IMR-90 (cell line): ENCODE results near the gene PLRG1. TPM values are rescaled to one million over a fixed set of nuclear protein-coding genes. Genes with fewer than 3 reads are reported as not detected.
A peak's percentile ranks its signal among the peaks of the same experiment; 100 is the strongest.

Source experiments
- ATAC-seq: fragments of 200-7000 bp; cut with Tn5 transposase; 2 replicates; pipeline ENCODE4 v1.9.1; 2020; ENCODE audit warnings: low read depth, mild to moderate bottlenecking, moderate library complexity
- Bru-seq: library from RNA; stranded (reverse); fragments of 400-500 nt; gene quantifications from one replicate; lab custom pipeline; 2021; lab: Mats Ljungman, UMichigan
- BruChase-seq, 2 experiments: library from RNA; stranded (reverse); fragments of 400-500 nt; gene quantifications; one replicate each; lab custom pipeline; 2021; lab: Mats Ljungman, UMichigan
- BruUV-seq: library from RNA; stranded (reverse); fragments of 400-500 nt; replicated peaks from 2 replicates; lab custom pipeline; 2021; lab: Mats Ljungman, UMichigan
- CTCF ChIA-PET: fragments of 300-600 bp; formaldehyde crosslinking; extraction: SDS; loops from one replicate; lab custom pipeline; 2021; ENCODE audit warnings: antibody characterized with exemption; lab: Yijun Ruan, JAX
- POLR2A ChIA-PET: fragments of 300-600 bp; sonication (Branson Sonifier 250); formaldehyde crosslinking; loops from one replicate; lab custom pipeline; 2022; ENCODE audit warnings: antibody characterized with exemption; ENCODE audit not compliant: unreplicated experiment; lab: Charles Lee
- DNase-seq: peaks from one replicate; pipeline ENCODE4 v3.0.0; 2013
- H2AFZ ChIP-seq: replicated peaks from 2 replicates; pipeline ENCODE3; 2013; ENCODE audit warnings: low read length, mild to moderate bottlenecking; ENCODE audit not compliant: poor library complexity
- H2AK5ac ChIP-seq: 2 replicates; pipeline ENCODE4 v1.6.1; 2013; ENCODE audit warnings: low read depth, low read length, inconsistent platforms
- H2AK9ac ChIP-seq: replicated peaks from 2 replicates; pipeline ENCODE3; 2013; ENCODE audit warnings: mild to moderate bottlenecking, low read depth, low read length, moderate library complexity; ENCODE audit not compliant: poor library complexity
- H2BK120ac ChIP-seq: 2 replicates; pipeline ENCODE4 v1.6.1; 2013; ENCODE audit warnings: low read depth, low read length, inconsistent platforms
- H2BK15ac ChIP-seq: 3 replicates; pipeline ENCODE4 v1.6.1; 2013; ENCODE audit warnings: low read depth, low read length, inconsistent platforms
- H2BK20ac ChIP-seq: 2 replicates; pipeline ENCODE4 v1.6.1; 2013; ENCODE audit warnings: low read depth, mild to moderate bottlenecking, inconsistent platforms, low read length, moderate library complexity
- H2BK5ac ChIP-seq: 2 replicates; pipeline ENCODE4 v1.6.1; 2013; ENCODE audit warnings: mild to moderate bottlenecking, low read depth, low read length, inconsistent platforms; ENCODE audit not compliant: poor library complexity, severe bottlenecking
- H3K14ac ChIP-seq: replicated peaks from 2 replicates; pipeline ENCODE4 v1.6.1; 2013; ENCODE audit warnings: low read depth, low read length, inconsistent platforms
- H3K18ac ChIP-seq: 2 replicates; pipeline ENCODE4 v1.6.1; 2013; ENCODE audit warnings: low read depth, low read length, control low read depth
- H3K23ac ChIP-seq: 2 replicates; pipeline ENCODE4 v1.6.1; 2013; ENCODE audit warnings: low read depth, low read length, inconsistent platforms
- H3K27ac ChIP-seq: 2 replicates; pipeline ENCODE4 v1.5.1; 2013; ENCODE audit warnings: mild to moderate bottlenecking, control low read depth, low read length; ENCODE audit not compliant: insufficient read depth
- H3K27me3 ChIP-seq: 2 replicates; pipeline ENCODE4 v1.6.1; 2013; ENCODE audit warnings: low read length; ENCODE audit not compliant: control insufficient read depth, insufficient read depth
- H3K36me3 ChIP-seq: 2 replicates; pipeline ENCODE4 v1.6.1; 2013; ENCODE audit warnings: low read length, mixed read lengths; ENCODE audit not compliant: control insufficient read depth, insufficient read depth
- H3K4ac ChIP-seq: 2 replicates; pipeline ENCODE4 v1.6.1; 2013; ENCODE audit warnings: low read depth, low read length, inconsistent platforms
- H3K4me1 ChIP-seq: 2 replicates; pipeline ENCODE4 v1.6.1; 2013; ENCODE audit warnings: low read length, mixed read lengths; ENCODE audit not compliant: control insufficient read depth, insufficient read depth
- H3K4me2 ChIP-seq: 2 replicates; pipeline ENCODE4 v1.6.1; 2013; ENCODE audit warnings: low read depth, mild to moderate bottlenecking, control low read depth, low read length, moderate library complexity
- H3K4me3 ChIP-seq: 2 replicates; pipeline ENCODE4 v1.5.1; 2013; ENCODE audit warnings: low read depth, mild to moderate bottlenecking, control low read depth, low read length, moderate library complexity; ENCODE audit not compliant: insufficient read depth
- H3K56ac ChIP-seq: 2 replicates; pipeline ENCODE4 v1.6.1; 2013; ENCODE audit warnings: low read length, inconsistent platforms; ENCODE audit not compliant: insufficient read depth; ENCODE audit errors: extremely low read depth
- H3K79me1 ChIP-seq, 2 experiments: 2 replicates each; pipeline ENCODE4 v1.6.1; 2013; ENCODE audit warnings: low read length in 2 of 2, inconsistent platforms in 1 of 2, low read depth in 1 of 2
- H3K9ac ChIP-seq: 2 replicates; pipeline ENCODE4 v1.6.1; 2013; ENCODE audit warnings: low read depth, low read length, control low read depth
- H3K9me1 ChIP-seq: 2 replicates; pipeline ENCODE4 v1.6.1; 2013; ENCODE audit warnings: low read length, inconsistent platforms; ENCODE audit not compliant: insufficient read depth
- H3K9me3 ChIP-seq: 2 replicates; pipeline ENCODE4 v1.6.1; 2013; ENCODE audit warnings: low read length; ENCODE audit not compliant: control insufficient read depth, insufficient read depth
- H4K20me1 ChIP-seq: 2 replicates; pipeline ENCODE4 v1.6.1; 2013; ENCODE audit warnings: low read length, inconsistent platforms; ENCODE audit not compliant: insufficient read depth
- H4K5ac ChIP-seq: 2 replicates; pipeline ENCODE4 v1.6.1; 2013; ENCODE audit warnings: mild to moderate bottlenecking, low read depth, low read length, control low read depth
- H4K8ac ChIP-seq, 2 experiments: 2 replicates each; pipeline ENCODE4 v1.6.1; 2013; ENCODE audit warnings: low read depth in 2 of 2, low read length in 2 of 2, control low read depth in 1 of 2, inconsistent platforms in 1 of 2
- H4K91ac ChIP-seq: 2 replicates; pipeline ENCODE4 v1.6.1; 2013; ENCODE audit warnings: low read depth, low read length, inconsistent platforms; ENCODE audit not compliant: insufficient read depth
- BHLHE40 ChIP-seq: fragments of 150-350 bp; IDR thresholded peaks from 2 replicates; pipeline ENCODE4 v1.6.1; 2016; ENCODE audit warnings: mild to moderate bottlenecking, low read depth, low read length
- CEBPB ChIP-seq: IDR thresholded peaks from 2 replicates; pipeline ENCODE4 v1.6.1; 2012; ENCODE audit warnings: low read depth, low read length, improper control_type of control experiment
- CTCF ChIP-seq: conservative IDR thresholded peaks from 2 replicates; pipeline ENCODE4 v1.5.1; 2012; ENCODE audit warnings: mild to moderate bottlenecking, low read depth, low read length, improper control_type of control experiment
- ELK1 ChIP-seq: fragments of 150-350 bp; IDR thresholded peaks from 2 replicates; pipeline ENCODE4 v1.6.1; 2016; ENCODE audit warnings: low read depth, mild to moderate bottlenecking, low read length, moderate library complexity, borderline replicate concordance
- MAFK ChIP-seq: IDR thresholded peaks from 2 replicates; pipeline ENCODE4 v1.6.1; 2012; ENCODE audit warnings: low read depth, low read length, improper control_type of control experiment
- MAZ ChIP-seq: IDR thresholded peaks from 2 replicates; pipeline ENCODE4 v1.6.1; 2012; ENCODE audit warnings: low read depth, mild to moderate bottlenecking, low read length, improper control_type of control experiment, moderate library complexity, borderline replicate concordance
- MXI1 ChIP-seq: IDR thresholded peaks from 2 replicates; pipeline ENCODE4 v1.6.1; 2012; ENCODE audit warnings: low read depth, mild to moderate bottlenecking, low read length, moderate library complexity, borderline replicate concordance
- POLR2A ChIP-seq: IDR thresholded peaks from 2 replicates; pipeline ENCODE4 v1.6.1; 2012; ENCODE audit warnings: mild to moderate bottlenecking, low read depth, low read length
- RAD21 ChIP-seq: IDR thresholded peaks from 2 replicates; pipeline ENCODE4 v1.6.1; 2012; ENCODE audit warnings: low read length, improper control_type of control experiment
- RFX5 ChIP-seq: IDR thresholded peaks from 2 replicates; pipeline ENCODE4 v1.8.0; 2012; ENCODE audit warnings: low read depth, mild to moderate bottlenecking, low read length, moderate library complexity
- SMC3 ChIP-seq: fragments of 150-350 bp; IDR thresholded peaks from 2 replicates; pipeline ENCODE4 v1.6.1; 2016; ENCODE audit warnings: low read depth, mild to moderate bottlenecking, antibody characterized with exemption, low read length, moderate library complexity
- WGBS, 2 experiments: methylation state at CpG; one replicate each; pipeline versions ENCODE4 v1.1.5 to v1.1.7; 2013; ENCODE audit warnings: missing lambda C conversion rate in 2 of 2; ENCODE audit not compliant: insufficient read length in 1 of 2; ENCODE audit errors: extremely low coverage in 2 of 2; 5-methylcytosine and 5-hydroxymethylcytosine counted together
- dilution Hi-C: fragments of 300-500 bp; cut with HindIII; formaldehyde crosslinking; loops from one replicate; pipeline ENCODE4 v1.14.3; 2018; ENCODE audit warnings: low sequenced_read_pairs; ENCODE audit not compliant: unreplicated experiment
- in situ Hi-C: fragments of 300-500 bp; cut with MboI; formaldehyde crosslinking; loops from 3 replicates; pipeline ENCODE4 v1.14.3; 2019; ENCODE audit warnings: low sequenced_read_pairs, inconsistent platforms, mixed read lengths
- intact Hi-C: fragments of 100-400 bp; cut with micrococcal nuclease; formaldehyde crosslinking; loops from 2 replicates; pipeline ENCODE4 v1.10.0; 2022
- long read RNA-seq: library from polyadenylated mRNA; unstranded; transcript quantifications from one replicate; pipeline ENCODE4 v2.0.0, GENCODE V29; 2021; ENCODE audit not compliant: unreplicated experiment
- polyA plus RNA-seq, 3 experiments: library from polyadenylated mRNA; depleted of rRNA; stranded (reverse); fragments of >200 nt; gene quantifications; 2 replicates each; pipeline ENCODE4 v1.2.3, GENCODE V29; 2012; ENCODE audit warnings: low replicate concordance in 1 of 3
- total RNA-seq: library from RNA; depleted of rRNA; stranded (reverse); fragments of >200 nt; gene quantifications from 2 replicates; pipeline ENCODE4 v1.2.3, GENCODE V29; 2012; rRNA removed

Gene PLRG1
- total RNA-seq (107 and 200 TPM in 2 replicates), polyA plus RNA-seq (2012; rRNA removed) (70.0 and 76.1 TPM in 2 replicates), Bru-seq, nascent RNA (percentile 78 among the genes with signal in this experiment), BruChase-seq, experiment 1, labeled RNA remaining after a 6-hour chase (percentile 71 among the genes with signal in this experiment), BruChase-seq, experiment 2, labeled RNA remaining after a 2-hour chase (percentile 65 among the genes with signal in this experiment)
- 22.9 and 24.5 TPM in 2 replicates for polyA plus RNA-seq (2012; cell fraction: cytosol; rRNA removed)
- polyA plus RNA-seq (2012; cell fraction: nucleus; rRNA removed; ENCODE audit: low replicate concordance), result 15.6 and 85.8 TPM in 2 replicates
- long read RNA-seq, transcript PLRG1-202 (15 exons, 3,351 nt), result major isoform, 58 of 65 reads
- long read RNA-seq, partial matches to known transcripts, result 0 of 65 reads
- long read RNA-seq, other reads (novel, unspliced or antisense), result 5 of 65 reads

GRCh38 chr4:154549894-154550790, at the start of gene PLRG1:
Gene PLRG1, minus strand, starts transcription at chr4:154550400. Its CDS starts 92 bp downstream, at chr4:154550308.
- 1% methylated on average over 17 of the region's 51 CpGs; no CpG with 5 or more reads in 1 of the 2 experiments for WGBS, 2 experiments
- in situ Hi-C loops, result loop anchor here (5.0 to 25.0 kb wide), 3 partner anchors 67 to 812 kb away; no protein-coding TSS in a partner anchor
- TF ChIP-seq MAFK, result no peak
- no peak for TF ChIP-seq RFX5
- peak; percentile 94 for TF ChIP-seq CEBPB
- no peak for TF ChIP-seq SMC3
- peak; percentile 20; the same call in 1 of the 2 replicates for TF ChIP-seq MAZ
- TF ChIP-seq RAD21, result no peak
- TF ChIP-seq CTCF, result no peak
- TF ChIP-seq POLR2A, result peak; percentile 69
- TF ChIP-seq BHLHE40, result no peak
- TF ChIP-seq ELK1, result no peak
- 0 out of 2 replicates have a peak, but pooled peaks have one; percentile 33 for TF ChIP-seq MXI1

More at GRCh38 chr4:154549894-154550790, at the start of gene PLRG1:
- Histone ChIP-seq H3K4me1 (no peaks in the 10 kb centered on the region), H2AFZ (peak within 1 kb of the TSS; percentile 95), H4K8ac (peak within 1 kb of the TSS; percentile 96 to 97), H3K14ac (peak within 1 kb of the TSS; percentile 77), H3K79me1 (peaks cover 5 to 14% of the 10 kb centered on the region in 2 experiments; a peak in 3 of 4 replicates), H2BK15ac (no peak within 1 kb of the TSS), H3K27ac (peak within 1 kb of the TSS; percentile 76), H3K4me3 (peak within 1 kb of the TSS; percentile 72), H3K27me3 (no peaks in the 10 kb centered on the region; the same call in 1 of the 2 replicates), H4K5ac (peak within 1 kb of the TSS; percentile 83), H4K91ac (peak within 1 kb of the TSS; percentile 65; the same call in 1 of the 2 replicates), H2BK120ac (no peak within 1 kb of the TSS; the same call in 1 of the 2 replicates), H3K4me2 (peak within 1 kb of the TSS; percentile 98), H3K36me3 (peaks cover 5% of the 10 kb centered on the region), H2AK9ac (peak within 1 kb of the TSS; percentile 57), H2BK20ac (peak within 1 kb of the TSS; percentile 13; the same call in 1 of the 2 replicates), H3K4ac (peak within 1 kb of the TSS; percentile 81), H3K18ac (peak within 1 kb of the TSS; percentile 50), H2AK5ac (no peak within 1 kb of the TSS), H3K23ac (peak within 1 kb of the TSS; percentile 78), H3K9me3 (no peaks in the 10 kb centered on the region), H3K9ac (peak within 1 kb of the TSS; percentile 95), H4K20me1 (peaks cover 6% of the 10 kb centered on the region; the same call in 1 of the 2 replicates), H2BK5ac (peak within 1 kb of the TSS; percentile 44), H3K56ac (peak within 1 kb of the TSS; percentile 91; the same call in 1 of the 2 replicates), H3K9me1 (no peaks in the 10 kb centered on the region; the same call in 1 of the 2 replicates)
- peak; percentile 99 for ATAC-seq
- peak; percentile 91 for DNase-seq
- CTCF ChIA-PET, result interaction anchor here (0.6 to 1.5 kb wide), 8 partner anchors 9 to 136 kb away, joined by 3 to 6 read pairs (median 4); no protein-coding TSS in a partner anchor
- no TSS peak for BruUV-seq
- POLR2A ChIA-PET, result no interaction called here
- dilution Hi-C loops (no loop called here), intact Hi-C loops (loop anchor here (10.0 kb wide), 1 partner anchor 375 kb away; no protein-coding TSS in a partner anchor)
